Measurements from ENCODE around the gene RPGR. TPM values are rescaled to one million over a fixed set of nuclear protein-coding genes. Genes with fewer than 3 reads are reported as not detected.

The RPGR gene
- total and polyA plus RNA-seq, 3 donors from 2014 or later: 8.0 to 25.6 (median 21.0) TPM

DNA sequence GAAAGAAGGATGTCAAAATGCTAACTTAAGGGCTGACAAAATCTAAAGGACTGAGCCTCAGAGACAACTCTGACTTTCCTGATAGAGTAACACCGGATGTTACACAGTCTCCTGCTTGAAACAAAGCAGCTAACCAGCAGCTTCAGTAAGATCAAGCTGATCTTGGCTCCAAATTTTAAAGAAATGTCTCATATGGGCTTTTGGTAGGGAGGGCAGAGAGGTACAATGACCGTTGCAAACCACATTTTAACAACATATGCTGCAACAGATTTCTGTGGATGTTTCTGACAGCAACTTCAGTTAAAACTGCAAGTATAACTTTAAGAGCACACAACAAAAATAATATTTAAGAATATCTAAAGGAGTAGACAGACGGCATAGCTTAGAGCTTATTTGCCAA, 9.1 kb downstream of the RPGR start:
- no peak for DNase-seq
- Histone ChIP-seq H3K36me3 (ENCODE audit: low read depth, missing control alignments) (no peaks in the 10 kb centered on the region), H3K27ac (no peak overlapping the region), H3K9me3 (no peaks in the 10 kb centered on the region), H3K4me3 (no peak overlapping the region), H3K27me3 (no peaks in the 10 kb centered on the region), H3K4me1 (no peaks in the 10 kb centered on the region)
- TF ChIP-seq, protein P1, sequence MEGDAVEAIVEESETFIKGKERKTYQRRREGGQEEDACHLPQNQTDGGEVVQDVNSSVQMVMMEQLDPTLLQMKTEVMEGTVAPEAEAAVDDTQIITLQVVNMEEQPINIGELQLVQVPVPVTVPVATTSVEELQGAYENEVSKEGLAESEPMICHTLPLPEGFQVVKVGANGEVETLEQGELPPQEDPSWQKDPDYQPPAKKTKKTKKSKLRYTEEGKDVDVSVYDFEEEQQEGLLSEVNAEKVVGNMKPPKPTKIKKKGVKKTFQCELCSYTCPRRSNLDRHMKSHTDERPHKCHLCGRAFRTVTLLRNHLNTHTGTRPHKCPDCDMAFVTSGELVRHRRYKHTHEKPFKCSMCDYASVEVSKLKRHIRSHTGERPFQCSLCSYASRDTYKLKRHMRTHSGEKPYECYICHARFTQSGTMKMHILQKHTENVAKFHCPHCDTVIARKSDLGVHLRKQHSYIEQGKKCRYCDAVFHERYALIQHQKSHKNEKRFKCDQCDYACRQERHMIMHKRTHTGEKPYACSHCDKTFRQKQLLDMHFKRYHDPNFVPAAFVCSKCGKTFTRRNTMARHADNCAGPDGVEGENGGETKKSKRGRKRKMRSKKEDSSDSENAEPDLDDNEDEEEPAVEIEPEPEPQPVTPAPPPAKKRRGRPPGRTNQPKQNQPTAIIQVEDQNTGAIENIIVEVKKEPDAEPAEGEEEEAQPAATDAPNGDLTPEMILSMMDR (IDR thresholded peaks at IDR 0.05): no peak
- TF ChIP-seq POLR2A (IDR thresholded peaks at IDR 0.05): no peak
- intact Hi-C loops (cut with DNase I; ENCODE audit: low total_unique reads): no loop called here
- WGBS, 2 donors: 91 to 97% methylated on average over 3 of the region's 3 CpGs

DNA sequence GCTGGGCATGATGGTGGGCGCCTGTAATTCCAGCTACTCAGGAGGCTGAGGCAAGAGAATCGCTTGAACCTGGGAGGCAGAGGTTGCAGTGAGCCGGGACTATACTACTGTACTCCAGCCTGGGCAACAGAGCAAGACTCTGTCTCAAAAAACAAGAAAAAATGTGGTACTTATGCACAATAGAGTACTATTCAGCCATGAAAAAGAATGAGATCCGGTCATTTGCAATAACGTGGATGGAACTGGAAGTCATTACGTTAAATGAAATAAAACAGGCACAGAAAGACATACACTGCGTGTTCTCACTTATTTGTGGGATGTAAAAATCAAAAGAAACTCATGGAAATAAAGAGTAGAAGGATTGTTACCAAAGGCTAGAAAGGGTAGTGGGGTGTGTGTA, 12.1 kb downstream of the RPGR start:
- 94 to 97% methylated on average over 7 of the region's 7 CpGs for WGBS, 2 donors
- DNase-seq: no peak

DNA sequence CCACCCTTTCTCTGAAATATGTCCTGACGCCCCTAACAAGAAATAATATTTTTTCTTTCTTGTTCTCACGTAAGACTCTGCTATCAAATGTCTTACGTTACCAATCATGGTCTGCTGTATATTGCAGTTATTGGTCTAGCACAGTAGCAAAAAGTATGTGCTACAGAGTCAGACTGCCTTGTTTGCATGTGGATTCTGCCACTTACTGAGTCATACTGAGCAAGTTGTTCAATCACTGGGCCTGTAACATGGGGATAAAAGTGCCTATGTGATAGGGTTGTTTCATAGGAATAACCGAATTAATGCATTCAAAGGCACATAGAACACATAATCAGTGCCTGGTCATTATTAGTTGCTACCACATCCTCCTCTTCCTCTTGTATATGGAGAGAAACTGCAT, 14.1 kb downstream of the RPGR start:
- Histone ChIP-seq H3K36me3 (ENCODE audit: low read depth, missing control alignments) (no peaks in the 10 kb centered on the region), H3K27ac (no peak overlapping the region), H3K9me3 (no peaks in the 10 kb centered on the region), H3K4me1 (no peaks in the 10 kb centered on the region), H3K27me3 (no peaks in the 10 kb centered on the region), H3K4me3 (no peak overlapping the region)
- TF ChIP-seq POLR2A (IDR thresholded peaks at IDR 0.05): no peak
- TF ChIP-seq, protein P1 (IDR thresholded peaks at IDR 0.05): no peak
- 91 to 97% methylated on average over 4 of the region's 4 CpGs for WGBS, 2 donors
- no peak for DNase-seq
- intact Hi-C loops (cut with DNase I; ENCODE audit: low total_unique reads): no loop called here

More for the DNA sequence above, 12.1 kb downstream of the RPGR start:
- TF ChIP-seq, protein P1 (IDR thresholded peaks at IDR 0.05): no peak
- no peak for TF ChIP-seq POLR2A (IDR thresholded peaks at IDR 0.05)
- intact Hi-C loops (cut with DNase I; ENCODE audit: low total_unique reads): no loop called here
- no peak overlapping the region for H3K27ac ChIP-seq
- H3K36me3 ChIP-seq (ENCODE audit: low read depth, missing control alignments): no peaks in the 10 kb centered on the region
- no peaks in the 10 kb centered on the region for H3K9me3 ChIP-seq
- H3K4me1 ChIP-seq: no peaks in the 10 kb centered on the region
- no peak overlapping the region for H3K4me3 ChIP-seq
- H3K27me3 ChIP-seq: no peaks in the 10 kb centered on the region

DNA sequence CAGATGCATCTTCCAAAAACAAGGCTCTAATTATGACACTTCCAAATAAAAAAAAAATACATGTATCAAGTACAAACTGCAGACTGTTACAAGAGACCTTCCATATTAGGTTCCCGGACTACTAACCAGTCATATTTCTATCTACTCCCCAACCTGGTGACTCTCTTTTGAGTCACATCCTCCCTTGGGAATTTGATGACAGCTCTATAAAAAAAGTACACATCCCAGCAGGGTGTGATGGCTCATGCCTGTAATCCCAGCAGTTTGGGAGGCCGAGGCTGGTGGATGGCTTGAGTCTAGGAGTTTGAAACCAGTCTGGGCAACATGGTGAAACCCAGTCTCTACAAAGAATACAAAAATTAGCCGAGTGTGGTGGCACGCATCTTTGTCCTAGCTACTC, 14.9 kb downstream of the RPGR start:
- no peaks in the 10 kb centered on the region for H3K9me3 ChIP-seq
- 89 to 95% methylated on average over 1 to 4 of the region's 4 CpGs for WGBS, 2 donors
- no peaks in the 10 kb centered on the region for H3K27me3 ChIP-seq
- H3K27ac ChIP-seq: no peak overlapping the region
- intact Hi-C loops (cut with DNase I; ENCODE audit: low total_unique reads): no loop called here
- H3K4me3 ChIP-seq: no peak overlapping the region
- TF ChIP-seq, protein P1 (IDR thresholded peaks at IDR 0.05): no peak
- no peak for TF ChIP-seq POLR2A (IDR thresholded peaks at IDR 0.05)
- H3K4me1 ChIP-seq: no peaks in the 10 kb centered on the region
- no peaks in the 10 kb centered on the region for H3K36me3 ChIP-seq (ENCODE audit: low read depth, missing control alignments)
- DNase-seq: no peak

DNA sequence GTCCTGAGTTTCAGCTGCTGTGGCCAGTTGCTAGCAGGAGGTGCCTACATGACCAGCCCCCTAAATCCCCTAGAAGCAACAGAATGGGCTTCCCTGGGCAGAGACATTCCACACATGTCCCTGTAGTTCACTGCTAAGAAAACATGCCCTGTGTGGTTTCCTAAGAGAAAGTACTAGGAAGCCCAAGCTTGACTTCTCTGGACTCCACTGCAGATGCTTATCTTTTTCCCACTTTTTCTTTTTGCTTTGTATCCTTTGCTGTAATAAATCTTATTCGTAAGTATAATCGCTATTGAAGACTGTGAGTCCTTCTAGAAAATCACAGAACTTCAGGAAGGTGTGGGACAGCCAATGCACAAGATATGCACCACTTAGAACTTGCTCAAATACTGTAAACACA, 15.6 kb downstream of the RPGR start:
- H3K36me3 ChIP-seq (ENCODE audit: low read depth, missing control alignments): no peaks in the 10 kb centered on the region
- TF ChIP-seq POLR2A (IDR thresholded peaks at IDR 0.05): no peak
- TF ChIP-seq, protein P1 (IDR thresholded peaks at IDR 0.05): no peak
- no peaks in the 10 kb centered on the region for H3K27me3 ChIP-seq
- 83 to 86% methylated on average over 2 of the region's 2 CpGs for WGBS, 2 donors
- intact Hi-C loops (cut with DNase I; ENCODE audit: low total_unique reads): no loop called here
- no peak overlapping the region for H3K4me3 ChIP-seq
- no peaks in the 10 kb centered on the region for H3K4me1 ChIP-seq
- DNase-seq: no peak
- no peak overlapping the region for H3K27ac ChIP-seq
- no peaks in the 10 kb centered on the region for H3K9me3 ChIP-seq

All from testis (tissue), 3 donors.